Activated CD4-positive, alpha-beta memory T cell treated with anti-CD3 and anti-CD28 coated beads, Interleukin-2, amount 10 ng/mL, durations not matched to agents 7 days and 5 days (primary cell): ENCODE data around the gene VPS35. TPM values are rescaled to one million over a fixed set of nuclear protein-coding genes. Genes with fewer than 3 reads are reported as not detected.

Source experiments
- CTCF ChIA-PET: fragments of 350-600 bp; sonication (Branson Sonifier 250); formaldehyde crosslinking; loops from one replicate; lab custom pipeline; 2021; ENCODE audit warnings: antibody characterized with exemption, inconsistent platforms; lab: Charles Lee
- POLR2A ChIA-PET: fragments of 350-600 bp; sonication (Branson Sonifier 250); formaldehyde crosslinking; loops from one replicate; lab custom pipeline; 2021; ENCODE audit warnings: antibody characterized with exemption; lab: Charles Lee
- DNase-seq: peaks from one replicate; pipeline ENCODE4 v3.0.0-alpha.2; 2020
- H3K27ac Mint-ChIP-seq: one replicate; pipeline ENCODE4 v1.8.0; 2021; ENCODE audit warnings: mild to moderate bottlenecking, mixed read lengths
- H3K27me3 Mint-ChIP-seq: one replicate; pipeline ENCODE4 v1.8.0; 2021; ENCODE audit warnings: mixed read lengths
- H3K36me3 Mint-ChIP-seq: one replicate; pipeline ENCODE4 v1.8.0; 2021; ENCODE audit warnings: low read depth, mixed read lengths
- H3K4me1 Mint-ChIP-seq: one replicate; pipeline ENCODE4 v1.8.0; 2021; ENCODE audit warnings: mixed read lengths
- H3K4me3 Mint-ChIP-seq: one replicate; pipeline ENCODE4 v1.8.0; 2021; ENCODE audit warnings: mild to moderate bottlenecking, mixed read lengths
- H3K9me3 Mint-ChIP-seq: one replicate; pipeline ENCODE4 v1.8.0; 2021; ENCODE audit warnings: mixed read lengths
- total RNA-seq, 2 experiments: library from RNA; stranded (reverse); gene quantifications; one replicate each; pipeline ENCODE4 v1.2.3, GENCODE V29; 2021

Gene VPS35
- total RNA-seq, 2 experiments from 2014 or later = 86.8 to 89.4 TPM

DNA sequence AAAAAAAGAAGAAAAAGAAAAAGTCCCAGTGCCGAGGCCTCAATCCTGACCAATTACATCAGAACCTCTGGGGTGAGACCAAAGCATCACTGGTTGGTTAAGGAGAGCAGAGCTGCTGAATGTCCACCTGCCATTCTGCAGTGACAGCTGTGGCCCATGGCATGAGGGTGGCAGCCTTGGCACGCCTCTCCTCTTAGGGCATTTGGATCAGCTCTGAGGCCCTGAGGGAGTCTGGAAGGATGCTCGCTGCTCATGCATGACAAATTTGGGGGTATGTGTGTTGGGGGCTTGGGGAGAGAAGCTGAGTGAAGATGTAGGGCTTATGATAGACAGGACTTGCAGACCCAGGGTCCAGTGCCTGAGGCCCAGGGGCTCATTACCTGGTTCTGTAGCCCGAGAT, 32.9 kb upstream of the VPS35 start:
- no peak overlapping the region for H3K4me3 Mint-ChIP-seq
- H3K9me3 Mint-ChIP-seq = peaks cover 8% of the 10 kb centered on the region
- peaks cover 7% of the 10 kb centered on the region for H3K27me3 Mint-ChIP-seq
- CTCF ChIA-PET = interaction anchor here (0.5 kb wide), 1 partner anchor 10 kb away, joined by 3 read pairs; no protein-coding TSS in a partner anchor
- no peak overlapping the region for H3K27ac Mint-ChIP-seq
- DNase-seq = no peak
- no peaks in the 10 kb centered on the region for H3K36me3 Mint-ChIP-seq
- POLR2A ChIA-PET = interaction anchor here (1.2 kb wide), 1 partner anchor 106 kb away, joined by 3 read pairs; no protein-coding TSS in a partner anchor
- H3K4me1 Mint-ChIP-seq = no peaks in the 10 kb centered on the region

DNA sequence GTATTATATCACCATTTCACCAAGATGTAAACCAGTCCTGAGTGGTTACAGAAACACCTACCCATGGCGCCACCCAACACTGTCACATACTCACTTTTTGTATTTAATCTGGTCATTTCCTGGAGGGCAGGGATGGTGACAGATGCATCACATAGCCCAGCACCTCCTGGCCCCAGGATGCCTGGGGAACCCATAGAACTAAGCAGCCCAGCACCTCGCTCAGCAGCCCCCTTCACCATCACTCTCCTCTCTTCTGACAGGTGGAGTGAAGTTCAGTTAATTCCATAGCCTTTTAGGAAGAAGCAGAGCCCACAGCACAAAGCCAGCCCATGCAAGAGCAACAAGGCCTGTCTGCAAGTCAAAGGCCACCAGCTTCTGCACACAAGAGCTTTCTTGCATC, 31.6 kb upstream of the VPS35 start:
- Mint-ChIP-seq H3K27ac (no peak overlapping the region), H3K36me3 (no peaks in the 10 kb centered on the region), H3K9me3 (peaks cover 4% of the 10 kb centered on the region)

DNA sequence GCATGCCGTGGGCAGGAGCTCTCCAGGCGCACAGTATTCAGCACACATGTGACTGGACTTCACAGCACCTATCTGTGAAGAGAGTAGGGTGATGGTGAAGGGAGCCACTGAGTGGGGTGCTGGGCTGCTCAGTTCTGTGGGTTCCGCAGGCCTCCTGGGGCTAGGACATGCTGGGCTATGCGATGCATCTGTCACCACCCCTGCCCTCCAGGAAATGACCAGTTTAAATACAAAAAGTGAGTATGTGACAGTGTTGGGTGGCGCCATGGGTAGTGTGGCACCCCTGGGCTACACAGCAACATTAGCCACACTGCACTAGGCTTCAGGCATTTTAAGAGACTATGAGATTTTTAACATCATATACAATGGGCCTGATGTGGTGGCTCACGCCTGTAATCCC, 30.6 kb upstream of the VPS35 start:
- ChIA-PET CTCF (no interaction called here), POLR2A (no interaction called here)
- no peaks in the 10 kb centered on the region for H3K4me1 Mint-ChIP-seq
- no peaks in the 10 kb centered on the region for H3K36me3 Mint-ChIP-seq
- H3K27me3 Mint-ChIP-seq = no peaks in the 10 kb centered on the region
- no peak overlapping the region for H3K4me3 Mint-ChIP-seq
- no peaks in the 10 kb centered on the region for H3K9me3 Mint-ChIP-seq
- no peak for DNase-seq
- no peak overlapping the region for H3K27ac Mint-ChIP-seq

More for the DNA sequence above, 31.6 kb upstream of the VPS35 start:
- Mint-ChIP-seq H3K27me3 (peaks cover 3% of the 10 kb centered on the region), H3K4me1 (no peaks in the 10 kb centered on the region), H3K4me3 (no peak overlapping the region)
- ChIA-PET POLR2A (no interaction called here), CTCF (no interaction called here)
- DNase-seq = no peak

DNA sequence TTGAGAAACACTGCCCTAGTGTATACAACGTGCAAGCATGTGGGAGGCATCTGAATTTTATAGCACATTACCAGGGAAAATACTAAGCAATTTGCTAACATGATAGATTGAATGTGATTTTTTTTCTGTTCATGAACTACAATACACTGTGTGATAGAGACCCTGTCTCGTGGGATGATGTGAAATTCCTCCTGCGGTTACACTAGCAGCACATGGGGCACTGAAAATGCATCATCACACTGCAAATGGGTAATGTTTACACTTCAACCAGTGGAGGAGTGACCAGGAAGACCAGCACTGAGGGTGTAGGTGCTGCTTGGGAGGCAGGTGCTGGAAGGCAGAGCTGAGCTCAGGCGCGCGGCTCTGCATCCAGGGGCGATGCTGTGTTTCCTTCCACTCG, 29.2 kb upstream of the VPS35 start:
- POLR2A ChIA-PET = interaction anchor here (0.5 kb wide), 1 partner anchor 159 kb away, joined by 3 read pairs; no protein-coding TSS in a partner anchor
- Mint-ChIP-seq H3K9me3 (no peaks in the 10 kb centered on the region), H3K27me3 (no peaks in the 10 kb centered on the region), H3K27ac (no peak overlapping the region), H3K4me3 (no peak overlapping the region), H3K36me3 (no peaks in the 10 kb centered on the region), H3K4me1 (no peaks in the 10 kb centered on the region)
- DNase-seq = no peak
- CTCF ChIA-PET = interaction anchor here (1.6 kb wide), 1 partner anchor 45 kb away, joined by 3 read pairs; no protein-coding TSS in a partner anchor

DNA sequence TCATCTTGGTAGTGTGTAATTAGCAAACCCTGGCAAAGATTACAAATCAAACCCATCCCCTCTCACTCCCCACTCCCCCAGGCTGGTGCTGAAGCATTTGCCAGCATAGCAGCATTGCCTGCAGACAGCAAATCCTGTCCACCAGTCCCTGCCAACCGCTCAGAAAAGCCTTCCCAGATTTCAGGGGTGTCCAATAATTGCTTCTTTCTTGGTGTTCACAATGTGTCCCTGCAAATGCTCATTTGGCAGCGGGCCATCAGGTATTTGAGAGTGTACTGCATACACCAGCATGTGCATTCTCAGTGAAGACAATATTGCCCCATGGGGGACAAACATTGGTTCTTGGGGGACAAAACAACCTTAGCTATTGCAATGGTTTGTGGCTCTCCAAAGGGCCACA, 28.7 kb upstream of the VPS35 start:
- ChIA-PET CTCF (interaction anchor here (1.6 kb wide), 1 partner anchor 44 kb away, joined by 3 read pairs; no protein-coding TSS in a partner anchor), POLR2A (no interaction called here)
- Mint-ChIP-seq H3K9me3 (no peaks in the 10 kb centered on the region), H3K36me3 (no peaks in the 10 kb centered on the region), H3K27ac (no peak overlapping the region), H3K27me3 (no peaks in the 10 kb centered on the region), H3K4me1 (no peaks in the 10 kb centered on the region), H3K4me3 (no peak overlapping the region)
- no peak for DNase-seq

DNA sequence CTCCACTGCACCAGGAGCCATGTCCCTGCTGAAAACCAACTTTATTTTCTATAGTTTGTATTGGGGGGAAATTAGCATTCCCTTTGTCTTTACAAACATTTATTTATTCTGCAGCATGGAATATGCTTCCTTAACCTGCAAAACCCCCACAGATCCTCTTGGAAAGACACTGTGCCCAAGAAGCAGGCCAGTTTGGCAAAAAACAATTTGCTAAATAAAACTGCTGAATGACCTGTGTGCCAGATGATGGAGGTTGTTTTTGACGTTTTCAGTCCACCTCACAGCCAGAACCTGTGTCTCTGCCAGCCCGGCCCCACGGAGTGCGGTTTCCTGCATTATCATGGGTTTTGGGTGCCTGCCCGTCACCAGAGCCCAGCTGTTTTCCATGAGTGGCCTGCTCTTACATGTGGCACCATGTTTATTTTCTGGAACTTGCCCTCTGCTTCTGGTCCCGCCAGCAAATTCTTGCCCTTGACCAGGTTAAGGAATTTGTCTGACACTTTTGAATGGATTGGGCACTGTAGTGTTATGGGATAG, 26.9 kb upstream of the VPS35 start:
- H3K27me3 Mint-ChIP-seq = no peaks in the 10 kb centered on the region
- DNase-seq = no peak
- no peak overlapping the region for H3K27ac Mint-ChIP-seq
- H3K9me3 Mint-ChIP-seq = no peaks in the 10 kb centered on the region
- ChIA-PET POLR2A (no interaction called here), CTCF (no interaction called here)
- no peak overlapping the region for H3K4me3 Mint-ChIP-seq
- no peaks in the 10 kb centered on the region for H3K4me1 Mint-ChIP-seq
- no peaks in the 10 kb centered on the region for H3K36me3 Mint-ChIP-seq

DNA sequence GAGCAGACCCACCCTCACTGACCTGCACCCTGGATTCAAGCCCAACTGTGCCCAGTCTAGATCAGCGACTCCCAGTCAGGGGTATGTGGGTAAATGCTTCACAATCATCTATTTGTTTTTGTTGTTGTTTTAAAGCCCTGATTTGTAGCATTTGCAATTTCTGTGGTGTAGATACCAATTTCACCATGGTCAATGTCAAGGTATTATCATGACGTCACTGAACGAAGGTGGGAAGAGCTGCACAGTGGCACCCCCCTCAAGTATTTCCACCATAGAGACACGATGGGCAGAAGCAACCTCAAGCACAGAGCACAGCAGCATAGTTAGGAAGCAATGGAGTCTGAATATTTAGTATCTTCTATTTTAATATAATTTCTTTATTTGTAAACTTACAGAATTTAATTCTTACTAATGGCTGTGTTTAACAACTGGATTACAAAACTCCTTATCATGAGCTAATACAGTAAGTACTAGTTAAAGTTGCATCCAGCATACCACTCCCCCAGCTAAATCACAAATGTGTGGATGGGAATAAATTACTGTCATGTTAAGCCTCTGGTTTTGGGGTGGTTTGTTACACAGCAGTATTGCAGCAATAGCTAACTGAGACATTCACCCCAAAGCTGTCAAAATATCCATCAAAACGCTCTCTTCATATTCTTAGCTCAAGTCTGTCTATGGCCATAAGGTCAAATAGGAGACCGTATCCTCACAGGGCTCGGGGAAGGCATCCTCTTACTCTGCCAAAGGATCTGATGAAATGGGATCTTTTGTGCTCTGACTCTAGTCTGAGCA, 26.0 kb upstream of the VPS35 start:
- ChIA-PET POLR2A (no interaction called here), CTCF (no interaction called here)
- Mint-ChIP-seq H3K9me3 (no peaks in the 10 kb centered on the region), H3K27me3 (no peaks in the 10 kb centered on the region), H3K4me1 (no peaks in the 10 kb centered on the region), H3K27ac (no peak overlapping the region), H3K4me3 (no peak overlapping the region), H3K36me3 (no peaks in the 10 kb centered on the region)
- no peak for DNase-seq

DNA sequence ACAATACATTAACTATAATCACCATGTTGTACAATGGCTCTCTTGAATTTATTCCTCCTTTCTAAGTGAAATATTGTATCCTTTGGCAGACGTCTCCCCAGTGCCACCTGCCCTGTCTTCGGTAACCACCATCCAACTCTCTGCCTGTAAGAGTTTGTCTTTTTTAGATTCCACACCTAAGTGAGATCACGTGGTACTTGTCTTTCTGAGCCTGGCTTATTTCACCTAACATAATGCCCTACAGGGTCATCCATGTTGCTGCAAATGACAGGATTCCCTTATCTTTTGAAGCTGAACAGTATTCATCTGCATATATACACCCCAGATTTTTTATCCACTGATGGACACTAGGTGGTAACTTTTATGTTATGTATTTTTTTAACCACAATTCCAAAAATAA, 24.7 kb upstream of the VPS35 start:
- no peaks in the 10 kb centered on the region for H3K9me3 Mint-ChIP-seq
- H3K27me3 Mint-ChIP-seq = no peaks in the 10 kb centered on the region
- no peak overlapping the region for H3K4me3 Mint-ChIP-seq
- no peaks in the 10 kb centered on the region for H3K4me1 Mint-ChIP-seq
- DNase-seq = no peak
- H3K36me3 Mint-ChIP-seq = no peaks in the 10 kb centered on the region
- ChIA-PET CTCF (no interaction called here), POLR2A (no interaction called here)
- no peak overlapping the region for H3K27ac Mint-ChIP-seq

DNA sequence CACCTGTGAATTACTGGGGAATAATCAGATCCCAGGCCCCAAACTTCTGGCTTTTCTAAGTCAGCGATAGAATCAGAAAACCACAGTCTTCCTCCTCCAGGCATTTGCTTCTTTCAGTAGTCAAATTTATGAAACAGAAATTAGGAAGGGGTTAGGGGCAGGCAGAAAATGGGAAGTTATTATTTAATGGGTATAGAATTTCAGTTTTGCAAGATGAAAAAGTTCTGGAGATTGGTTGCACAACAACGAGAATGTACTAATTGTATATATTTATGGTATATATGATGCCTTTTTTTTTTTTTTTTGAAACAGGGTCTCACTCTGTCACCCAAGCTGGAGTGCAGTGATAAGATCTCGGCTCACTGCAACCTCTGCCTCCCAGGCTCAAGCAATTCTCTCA, 23.9 kb upstream of the VPS35 start:
- Mint-ChIP-seq H3K36me3 (no peaks in the 10 kb centered on the region), H3K4me1 (no peaks in the 10 kb centered on the region), H3K9me3 (no peaks in the 10 kb centered on the region), H3K27me3 (no peaks in the 10 kb centered on the region), H3K4me3 (no peak overlapping the region), H3K27ac (no peak overlapping the region)
- no peak for DNase-seq
- POLR2A ChIA-PET = no interaction called here
- CTCF ChIA-PET = no interaction called here

DNA sequence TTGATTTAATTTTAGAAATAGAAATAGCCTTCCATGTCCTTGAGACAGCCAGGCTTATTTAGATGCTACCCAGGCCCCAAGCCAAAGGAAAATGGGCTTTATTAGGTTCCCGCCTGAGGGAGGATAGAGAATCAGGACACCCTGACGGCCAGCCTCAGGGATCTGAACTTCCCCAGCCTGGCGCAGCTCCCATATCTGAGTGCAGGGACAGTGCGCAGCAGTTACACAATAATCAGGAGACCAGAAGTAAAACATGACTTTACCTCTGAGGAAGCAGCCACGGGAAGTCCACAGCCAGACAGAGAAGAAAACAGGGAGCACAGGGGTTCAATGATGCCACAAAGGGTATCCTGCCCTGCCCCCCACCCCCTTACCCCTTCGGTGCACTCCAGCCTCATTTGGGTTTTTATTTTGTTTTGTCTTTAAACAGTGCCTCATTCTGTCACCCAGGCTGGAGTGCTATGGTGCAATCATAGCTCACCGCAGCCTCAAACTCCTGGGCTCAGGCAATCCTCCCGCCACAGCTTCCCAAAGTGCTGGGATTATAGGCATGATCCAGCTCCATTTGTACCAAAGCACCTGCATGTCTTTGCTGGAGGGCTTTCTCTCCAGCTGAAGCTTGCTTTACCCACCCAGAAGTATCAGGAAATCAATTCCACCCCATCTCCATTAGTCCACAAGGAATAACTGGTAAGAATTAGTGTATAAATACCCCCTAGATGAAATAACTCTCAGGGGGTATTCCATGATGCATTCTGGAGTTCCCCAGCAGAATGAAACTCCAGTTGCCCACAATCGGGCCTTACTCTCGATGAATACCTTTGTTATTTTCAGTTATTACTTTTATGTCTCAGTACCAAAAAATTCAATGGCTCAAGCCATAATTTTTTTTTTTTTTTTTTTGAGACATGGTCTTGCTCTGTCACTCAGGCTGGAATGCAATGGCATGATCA, 22.4 kb upstream of the VPS35 start:
- peaks cover 7% of the 10 kb centered on the region for H3K4me1 Mint-ChIP-seq
- no peaks in the 10 kb centered on the region for H3K27me3 Mint-ChIP-seq
- DNase-seq = no peak
- no peak overlapping the region for H3K4me3 Mint-ChIP-seq
- no peaks in the 10 kb centered on the region for H3K9me3 Mint-ChIP-seq
- H3K36me3 Mint-ChIP-seq = no peaks in the 10 kb centered on the region
- no peak overlapping the region for H3K27ac Mint-ChIP-seq
- ChIA-PET CTCF (interaction anchor here (0.7 kb wide), 1 partner anchor 10 kb away, joined by 3 read pairs; no protein-coding TSS in a partner anchor), POLR2A (interaction anchor here (0.6 kb wide), 1 partner anchor 19 kb away, joined by 3 read pairs; no protein-coding TSS in a partner anchor)

DNA sequence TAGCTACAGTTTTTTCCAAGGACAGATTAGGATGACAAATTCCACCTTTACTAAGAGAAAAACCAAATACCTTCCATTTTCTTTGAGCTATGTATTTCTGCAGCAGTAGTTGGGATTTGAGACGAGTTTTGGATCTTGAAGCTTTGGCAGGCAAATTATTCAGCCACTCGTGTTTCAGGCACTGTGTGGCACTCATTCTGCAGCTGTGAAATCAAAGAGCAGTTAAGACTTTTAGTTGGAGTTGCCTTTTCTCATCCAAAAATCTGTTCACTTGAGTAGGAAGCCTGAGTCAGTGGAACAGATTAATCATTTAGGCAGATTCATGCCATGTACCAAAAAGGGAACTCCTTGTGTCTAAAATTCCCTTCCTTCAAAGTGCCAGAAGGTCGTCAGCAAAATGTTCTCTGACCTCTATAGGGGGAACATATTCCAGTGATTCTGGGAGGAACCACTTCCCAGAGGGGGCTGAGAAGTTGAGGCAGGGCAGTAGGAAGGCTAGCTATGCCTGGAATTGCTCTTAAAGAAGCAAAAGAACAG, 20.6 kb upstream of the VPS35 start:
- no peak overlapping the region for H3K4me3 Mint-ChIP-seq
- H3K27me3 Mint-ChIP-seq = no peaks in the 10 kb centered on the region
- no peak overlapping the region for H3K27ac Mint-ChIP-seq
- H3K36me3 Mint-ChIP-seq = no peaks in the 10 kb centered on the region
- H3K4me1 Mint-ChIP-seq = peaks cover 7% of the 10 kb centered on the region
- H3K9me3 Mint-ChIP-seq = no peaks in the 10 kb centered on the region
- CTCF ChIA-PET = interaction anchor here (1.0 to 1.3 kb wide), 2 partner anchors 36 to 52 kb away, joined by 3 to 5 read pairs; no protein-coding TSS in a partner anchor
- POLR2A ChIA-PET = interaction anchor here (0.7 to 1.7 kb wide), 2 partner anchors 10 to 20 kb away, joined by 3 to 5 read pairs; no protein-coding TSS in a partner anchor
- DNase-seq = no peak

DNA sequence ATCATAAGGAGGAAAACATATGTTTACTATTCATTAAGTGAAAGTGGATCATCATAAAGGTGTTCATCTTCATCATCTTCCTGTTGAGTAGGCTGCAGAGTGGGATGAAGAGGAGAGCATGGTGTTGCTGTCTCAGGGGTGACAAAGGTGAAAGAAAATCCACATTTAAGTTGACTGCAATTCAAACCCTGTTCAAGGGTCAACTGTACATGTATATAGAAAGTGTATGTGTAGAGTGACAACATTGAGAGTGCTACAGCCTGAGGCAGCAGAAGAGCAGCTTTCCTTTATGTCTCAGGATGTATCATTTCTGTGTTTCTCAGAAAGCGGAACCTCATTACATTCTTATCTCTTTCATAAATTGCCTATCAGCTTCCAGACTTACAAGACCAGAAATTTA, 17.7 kb upstream of the VPS35 start:
- Mint-ChIP-seq H3K4me1 (peaks cover 12% of the 10 kb centered on the region), H3K27ac (no peak overlapping the region), H3K9me3 (no peaks in the 10 kb centered on the region), H3K27me3 (no peaks in the 10 kb centered on the region), H3K4me3 (no peak overlapping the region), H3K36me3 (peaks cover 8% of the 10 kb centered on the region)
- CTCF ChIA-PET = no interaction called here
- POLR2A ChIA-PET = no interaction called here
- DNase-seq = no peak
